Diencephalon (tissue), 1 donor: ENCODE measurements around the gene ASPN. TPM values are rescaled to one million over a fixed set of nuclear protein-coding genes. Genes with fewer than 3 reads are reported as not detected.

Source experiments
- small RNA-seq: library from RNA; depleted of rRNA; stranded (forward); fragments of <200 nt; gene quantifications from one replicate; pipeline ENCODE3, GENCODE V24; 2014
- total RNA-seq: library from RNA; depleted of rRNA; stranded (reverse); fragments of >200 nt; gene quantifications from one replicate; pipeline ENCODE4 v1.2.3, GENCODE V29; 2014

The ASPN gene
- 2.3 TPM for total RNA-seq

DNA sequence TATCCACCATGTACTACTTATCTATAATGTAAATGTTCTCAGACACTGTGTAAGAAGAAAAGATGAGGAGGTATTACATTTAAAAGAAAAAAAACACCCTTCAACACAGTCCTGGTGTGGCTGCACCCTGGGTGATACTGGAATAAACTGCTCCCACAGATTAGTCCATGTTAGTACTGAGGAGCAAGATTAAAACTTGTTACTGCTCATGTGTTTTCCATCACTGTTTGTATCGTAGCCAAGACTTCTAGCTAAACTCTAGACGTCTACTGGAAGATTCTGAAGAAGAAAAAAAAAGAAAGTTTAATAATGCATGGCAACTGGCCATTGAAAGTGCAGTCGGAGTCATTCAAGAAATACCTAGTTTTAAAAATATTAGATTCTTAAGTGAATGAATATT is at the start of gene ASPN:
ASPN (minus strand) TSS at position 178 of the 400 bp plus-strand sequence.

DNA sequence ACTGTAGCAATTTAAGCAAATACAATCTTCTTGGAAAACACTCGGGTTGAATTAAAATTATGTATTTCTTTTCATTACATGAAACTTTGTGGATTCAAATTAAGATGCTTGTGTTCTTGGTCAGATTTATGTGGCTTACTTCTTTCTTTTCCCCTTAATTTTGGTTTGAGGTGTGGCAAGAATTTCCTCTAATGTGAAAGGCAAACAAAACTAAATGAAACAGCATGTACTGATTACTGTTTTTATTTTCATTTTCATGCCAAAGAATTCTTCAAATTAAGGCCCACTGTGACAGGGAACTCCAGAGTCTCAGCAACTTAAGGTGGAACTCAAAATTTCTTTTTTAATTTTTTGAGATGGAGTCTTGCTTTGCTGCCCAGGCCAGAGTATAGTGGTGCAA is 58.0 kb downstream of the ASPN start, which contains the start of gene OMD:
OMD (minus strand) TSS at position 132 of the 400 bp plus-strand sequence. CDS start 6,913 bp downstream, outside the sequence.

Small RNA genes within 50 kb of the gene (small RNA-seq; reads per million reads assigned to genes)
- gene MIR4670: not detected

Other genes starting within 250 kb of the ASPN start
- 136 TPM for gene IARS1, start 188.8 kb downstream of the ASPN start, total RNA-seq
- 19.1 TPM for gene NOL8, start 157.2 kb downstream of the ASPN start, total RNA-seq
- gene CENPP, start 156.6 kb downstream of the ASPN start, total RNA-seq: 6.5 TPM
- gene OGN, start 77.9 kb downstream of the ASPN start, total RNA-seq: 11.8 TPM
- gene OMD, start 58.0 kb downstream of the ASPN start, total RNA-seq: 1.6 TPM
- 5.3 TPM for gene ECM2, start 53.5 kb upstream of the ASPN start, total RNA-seq
- 11.1 TPM for gene IPPK, start 187.6 kb upstream of the ASPN start, total RNA-seq